MCF 10A (cell line): Measurements from ENCODE around the gene DISP3. TPM values are rescaled to one million over a fixed set of nuclear protein-coding genes. Genes with fewer than 3 reads are reported as not detected.

ENCODE experiments used
- BruUV-seq: library from RNA; stranded (reverse); fragments of 400-500 nt; replicated peaks from 2 replicates; lab custom pipeline; 2021; lab: Mats Ljungman, UMichigan
- CTCF ChIA-PET: fragments of 300-600 bp; sonication (Branson Sonifier 250); formaldehyde crosslinking; extraction: SDS; loops from one replicate; lab custom pipeline; 2021; ENCODE audit warnings: antibody characterized with exemption, inconsistent platforms; lab: Yijun Ruan, JAX
- POLR2A ChIA-PET: fragments of 300-600, 350-650 bp; sonication (Branson Sonifier 250); formaldehyde crosslinking; extraction: SDS; loops from one replicate; lab custom pipeline; 2020; ENCODE audit warnings: antibody characterized with exemption, inconsistent platforms; lab: Yijun Ruan, JAX
- DNase-seq: peaks from one replicate; pipeline ENCODE4 v3.0.0-alpha.2; 2018; ENCODE audit not compliant: unreplicated experiment
- H3K27ac Mint-ChIP-seq: one replicate; pipeline ENCODE4 v1.8.0; 2022; ENCODE audit warnings: mild to moderate bottlenecking, low read depth, mixed read lengths; ENCODE audit not compliant: unreplicated experiment
- H3K27me3 Mint-ChIP-seq: one replicate; pipeline ENCODE4 v1.8.0; 2022; ENCODE audit warnings: mixed read lengths; ENCODE audit not compliant: insufficient read depth, unreplicated experiment
- H3K36me3 Mint-ChIP-seq: one replicate; pipeline ENCODE4 v1.8.0; 2022; ENCODE audit warnings: mild to moderate bottlenecking, moderate library complexity, mixed read lengths; ENCODE audit not compliant: insufficient read depth, unreplicated experiment
- H3K4me1 Mint-ChIP-seq: one replicate; pipeline ENCODE4 v1.8.0; 2022; ENCODE audit warnings: mixed read lengths; ENCODE audit not compliant: insufficient read depth, unreplicated experiment
- H3K4me3 Mint-ChIP-seq: one replicate; pipeline ENCODE4 v1.8.0; 2022; ENCODE audit warnings: mild to moderate bottlenecking, moderate library complexity, mixed read lengths; ENCODE audit not compliant: unreplicated experiment
- H3K9me3 Mint-ChIP-seq: one replicate; pipeline ENCODE4 v1.8.0; 2022; ENCODE audit warnings: mixed read lengths; ENCODE audit not compliant: unreplicated experiment
- CTCF ChIP-seq: fragments of 200-600 bp; IDR thresholded peaks from one replicate; pipeline ENCODE4 v1.8.0; 2022; ENCODE audit warnings: antibody characterized with exemption, mild to moderate bottlenecking; ENCODE audit not compliant: unreplicated experiment
- intact Hi-C: fragments of 100-400 bp; cut with micrococcal nuclease; formaldehyde crosslinking; loops from 2 replicates; pipeline ENCODE4 v1.14.1; 2022
- total RNA-seq: library from RNA; stranded (reverse); gene quantifications from 2 replicates; pipeline ENCODE4 v1.2.3, GENCODE V29; 2022

The DISP3 gene
- total RNA-seq, 1 experiment from 2014 or later, result 0.09 TPM

- H3K4me1 Mint-ChIP-seq, result no peaks in the 10 kb centered on the region
- CTCF ChIA-PET, result interaction anchor here (1.0 kb wide), 1 partner anchor 58 kb away, joined by 3 read pairs; no protein-coding TSS in a partner anchor
- no peak for DNase-seq
- no peak overlapping the region for H3K27ac Mint-ChIP-seq
- TF ChIP-seq CTCF, result no peak
- peaks cover 84% of the 10 kb centered on the region for H3K27me3 Mint-ChIP-seq
- POLR2A ChIA-PET, result no interaction called here
- no peaks in the 10 kb centered on the region for H3K36me3 Mint-ChIP-seq
- intact Hi-C loops, result no loop called here
- H3K4me3 Mint-ChIP-seq, result no peak overlapping the region
- H3K9me3 Mint-ChIP-seq, result no peaks in the 10 kb centered on the region
- BruUV-seq, result no TSS peak
These were observed 40.0 kb upstream of the DISP3 start for GRCh38 chr1:11438996-11439395.

- no peak overlapping the region for H3K4me3 Mint-ChIP-seq
- no TSS peak for BruUV-seq
- H3K27ac Mint-ChIP-seq, result no peak overlapping the region
- intact Hi-C loops, result no loop called here
- peaks cover 100% of the 10 kb centered on the region for H3K27me3 Mint-ChIP-seq
- DNase-seq, result no peak
- ChIA-PET POLR2A (no interaction called here), CTCF (interaction anchor here (0.7 kb wide), 1 partner anchor 125 kb away, joined by 3 read pairs; no protein-coding TSS in a partner anchor)
- H3K9me3 Mint-ChIP-seq, result no peaks in the 10 kb centered on the region
- no peaks in the 10 kb centered on the region for H3K36me3 Mint-ChIP-seq
- no peaks in the 10 kb centered on the region for H3K4me1 Mint-ChIP-seq
- no peak for TF ChIP-seq CTCF
These were observed 37.6 kb upstream of the DISP3 start for GRCh38 chr1:11441211-11441952.

GRCh38 chr1:11443043-11443442, 35.9 kb upstream of the DISP3 start:
- Mint-ChIP-seq H3K27ac (no peak overlapping the region), H3K36me3 (no peaks in the 10 kb centered on the region), H3K9me3 (no peaks in the 10 kb centered on the region), H3K27me3 (peaks cover 86% of the 10 kb centered on the region), H3K4me1 (no peaks in the 10 kb centered on the region), H3K4me3 (no peak overlapping the region)
- ChIA-PET POLR2A (no interaction called here), CTCF (no interaction called here)
- intact Hi-C loops, result no loop called here
- BruUV-seq, result no TSS peak
- DNase-seq, result no peak
- TF ChIP-seq CTCF, result no peak

- Mint-ChIP-seq H3K36me3 (no peaks in the 10 kb centered on the region), H3K4me1 (no peaks in the 10 kb centered on the region), H3K9me3 (no peaks in the 10 kb centered on the region), H3K4me3 (no peak overlapping the region), H3K27ac (no peak overlapping the region), H3K27me3 (peaks cover 75% of the 10 kb centered on the region)
- no peak for DNase-seq
- no peak for TF ChIP-seq CTCF
- ChIA-PET POLR2A (no interaction called here), CTCF (interaction anchor here (0.6 to 0.7 kb wide), 2 partner anchors 197 to 406 kb away, joined by 4 read pairs; no protein-coding TSS in a partner anchor)
- intact Hi-C loops, result no loop called here
- BruUV-seq, result no TSS peak
These were observed 34.8 kb upstream of the DISP3 start for GRCh38 chr1:11443961-11444658.
